ENCODE results near the gene SEC16A.

SEC16A gene

GRCh38 chr9:136482793-136483588, at the start of gene SEC16A:
TSS of gene SEC16A (minus strand) at chr9:136483040. CDS start at chr9:136477615, 5,425 bp downstream.
- peak; percentile 93 to 98 for DNase-seq

GRCh38 chr9:136531904-136532798, 49.3 kb upstream of the SEC16A start:
- DNase-seq: no peak

GRCh38 chr9:136531186-136531903, 48.5 kb upstream of the SEC16A start:
- no peak for DNase-seq

GRCh38 chr9:136530461-136531089, 47.7 kb upstream of the SEC16A start:
- DNase-seq: peak in 1 of 2 experiments; percentile 24

- peak; percentile 88 to 92 for DNase-seq
Measured at GRCh38 chr9:136529516-136530460, 46.9 kb upstream of the SEC16A start.

GRCh38 chr9:136528716-136529341, 46.0 kb upstream of the SEC16A start:
- DNase-seq: no peak

- peak in 1 of 2 experiments; percentile 22 for DNase-seq
Measured at GRCh38 chr9:136527721-136528710, 45.2 kb upstream of the SEC16A start.

- no peak for DNase-seq
Measured at GRCh38 chr9:136527131-136527530, 44.3 kb upstream of the SEC16A start.

- no peak for DNase-seq
Measured at GRCh38 chr9:136526625-136527066, 43.8 kb upstream of the SEC16A start.

- no peak for DNase-seq
Measured at GRCh38 chr9:136525841-136526499, 43.1 kb upstream of the SEC16A start.

- DNase-seq: no peak
Measured at GRCh38 chr9:136525207-136525606, 42.4 kb upstream of the SEC16A start.

GRCh38 chr9:136522314-136523237, 39.7 kb upstream of the SEC16A start:
- DNase-seq: peak; percentile 14 to 22

GRCh38 chr9:136521537-136521936, 38.7 kb upstream of the SEC16A start:
- DNase-seq: no peak

- DNase-seq: no peak
Measured at GRCh38 chr9:136520053-136520540, 37.3 kb upstream of the SEC16A start.

- no peak for DNase-seq
Measured at GRCh38 chr9:136519263-136520052, 36.6 kb upstream of the SEC16A start.

GRCh38 chr9:136518623-136519022, 35.8 kb upstream of the SEC16A start:
- DNase-seq: no peak

- no peak for DNase-seq
Measured at GRCh38 chr9:136517950-136518349, 35.1 kb upstream of the SEC16A start.
